OCI-M1 (cell line): ENCODE data around the gene CDC42BPB.

Experiments used
- DNase-seq: peaks from one replicate; lab custom pipeline; 2025; lab: John Stamatoyannopoulos, UW

The CDC42BPB gene

DNA sequence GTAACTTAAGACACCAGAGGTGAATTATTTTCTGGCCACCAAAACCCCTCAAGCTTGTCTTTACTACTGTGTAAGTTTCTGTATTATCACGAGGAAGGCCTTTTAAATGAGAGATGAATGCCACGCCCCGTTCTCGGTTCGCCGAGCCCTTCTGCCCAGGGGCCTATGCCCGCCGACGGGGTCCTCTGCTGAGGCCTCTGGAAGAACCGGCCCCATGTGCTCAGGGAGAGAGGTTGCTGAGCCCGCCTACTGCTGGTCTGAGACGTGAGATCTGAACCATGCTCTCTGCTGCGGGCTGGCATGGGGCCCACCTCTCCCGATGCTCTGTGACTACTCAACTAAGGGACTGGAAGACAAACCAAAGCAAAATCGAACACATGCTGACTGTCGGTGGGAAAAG lies 113.9 kb downstream of the CDC42BPB start:
- DNase-seq, result no peak

DNA sequence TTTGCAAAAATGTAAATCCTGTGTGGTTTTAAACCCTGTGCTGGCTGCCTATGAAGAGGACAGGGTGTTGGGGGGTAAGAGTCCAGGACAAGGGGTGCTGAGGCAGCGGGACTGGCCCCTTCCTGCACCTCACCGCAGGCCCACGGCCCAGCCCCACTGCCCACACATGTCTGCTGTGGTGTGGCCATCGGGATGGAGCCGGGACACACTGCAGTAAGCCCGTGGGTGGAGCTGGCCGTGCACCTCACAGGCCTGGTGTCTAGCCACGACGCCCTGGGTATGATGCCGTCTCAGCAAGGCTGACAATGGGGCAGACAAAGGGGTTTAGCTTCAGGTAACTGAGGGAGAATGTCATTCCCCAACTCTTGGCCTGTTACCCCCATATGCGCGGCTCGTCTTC lies 115.3 kb downstream of the CDC42BPB start:
- no peak for DNase-seq

DNA sequence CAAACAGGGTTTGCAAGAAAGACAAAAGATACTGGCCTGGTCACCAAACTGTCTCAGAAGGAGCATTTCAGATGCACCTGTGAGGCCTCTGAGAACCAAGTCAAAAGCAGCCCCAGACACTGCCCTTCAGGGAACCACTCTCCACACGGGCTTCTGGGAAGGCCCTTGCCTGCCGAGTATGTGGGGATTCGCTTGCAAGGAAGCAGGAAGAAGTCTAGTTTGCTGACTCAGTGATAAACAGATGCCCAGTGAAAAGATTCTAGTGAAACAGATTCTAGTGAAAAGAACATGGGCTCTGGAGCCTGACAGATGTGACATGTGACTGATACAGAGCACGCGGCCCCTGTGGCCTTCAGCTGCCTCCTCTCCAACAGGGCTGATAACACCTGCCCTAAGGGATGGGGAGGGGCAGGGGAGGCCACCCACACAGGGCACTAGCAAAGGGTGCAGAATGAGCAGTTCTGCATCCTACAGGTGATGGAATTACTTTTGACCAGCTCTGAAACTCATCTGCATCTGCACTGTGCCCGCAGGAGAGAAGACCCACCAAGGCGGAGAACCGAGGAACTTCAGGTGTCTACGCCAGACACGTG lies 115.8 kb downstream of the CDC42BPB start:
- peak; percentile 31 for DNase-seq

DNA sequence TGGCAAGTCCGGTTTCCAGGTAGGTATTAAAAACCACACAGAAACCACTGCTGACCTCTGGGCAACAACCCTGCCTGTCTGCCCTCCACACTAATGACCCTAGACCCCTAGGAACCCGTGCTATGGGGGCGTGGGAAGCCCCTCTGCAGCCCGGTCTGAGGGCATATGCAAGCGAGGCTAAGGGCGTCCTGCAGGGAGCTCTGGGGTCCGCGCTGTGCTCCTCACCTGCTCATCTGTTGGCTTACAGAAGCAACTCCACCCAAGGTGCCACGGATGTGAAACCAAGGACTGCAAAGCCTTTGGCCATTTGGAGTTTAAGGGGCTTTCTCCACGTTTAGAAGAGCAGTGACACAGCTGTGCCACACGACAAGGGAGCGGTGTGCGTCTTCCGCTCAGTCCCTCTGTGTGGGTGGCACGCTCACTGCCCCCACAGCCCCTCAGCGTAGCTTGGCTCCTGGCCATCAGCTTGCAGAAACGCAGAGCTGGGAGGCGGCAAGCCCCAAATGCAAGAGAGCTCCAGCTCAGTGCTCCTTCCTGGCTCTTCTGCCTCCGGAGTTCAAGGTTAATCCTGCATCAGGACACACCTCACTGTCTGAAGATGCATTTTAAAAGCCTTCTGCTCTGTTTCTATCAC lies 116.5 kb downstream of the CDC42BPB start:
- DNase-seq, result no peak

DNA sequence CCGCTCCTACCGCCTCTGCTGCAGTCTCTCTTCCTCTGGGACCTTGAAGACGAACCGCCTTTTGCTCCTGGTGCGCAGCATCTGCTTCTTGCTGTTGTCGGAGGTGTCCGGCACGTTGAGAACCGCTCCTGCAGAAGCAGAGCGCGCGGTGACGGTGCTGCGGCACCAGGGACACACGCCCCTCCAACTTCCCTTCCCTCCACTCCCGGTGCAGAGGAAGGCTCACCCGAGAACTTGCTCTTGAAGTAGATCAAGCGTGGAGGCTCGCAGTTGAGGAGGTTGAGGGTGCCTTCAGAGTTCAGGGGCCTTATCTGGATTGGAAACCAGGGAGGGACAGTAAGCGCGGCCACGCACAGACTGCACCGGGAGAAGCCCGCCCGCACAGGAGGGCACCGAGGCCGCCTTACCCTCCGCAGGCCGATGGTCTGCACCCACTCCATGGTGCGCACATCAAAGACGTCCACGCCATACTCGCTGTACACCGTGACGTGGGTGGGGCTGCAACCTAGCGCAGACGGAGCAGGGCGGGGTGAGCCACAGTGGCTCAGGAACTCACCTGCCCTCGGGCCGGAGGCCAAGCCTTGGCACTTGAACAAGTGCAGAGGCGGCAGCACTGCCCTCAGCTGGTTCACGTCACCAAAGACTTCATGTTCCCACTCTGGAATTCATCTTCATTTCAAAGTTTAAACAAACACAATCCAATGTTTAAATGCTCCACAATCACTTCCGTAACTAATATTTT lies 117.4 kb downstream of the CDC42BPB start:
- DNase-seq, result no peak

DNA sequence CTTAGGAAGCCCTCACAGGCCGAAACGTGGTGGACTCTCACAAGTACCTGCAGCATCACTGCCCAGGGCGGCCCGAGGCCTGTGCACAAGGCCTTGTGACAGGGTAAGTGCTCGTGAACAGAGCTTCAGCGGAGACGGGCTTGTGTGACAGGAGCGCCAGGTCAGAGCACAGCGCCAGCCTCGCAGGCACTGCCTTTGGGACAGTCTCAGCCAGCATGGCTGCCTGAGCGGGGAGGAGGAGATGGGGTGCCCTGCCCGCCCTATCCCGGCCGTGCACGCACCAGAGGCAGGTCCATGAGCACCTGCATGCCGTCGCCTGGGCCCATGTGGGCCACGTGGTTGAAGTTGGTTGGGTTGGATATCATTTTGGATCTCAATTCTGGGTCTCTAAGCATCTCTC lies 118.0 kb downstream of the CDC42BPB start:
- no peak for DNase-seq

DNA sequence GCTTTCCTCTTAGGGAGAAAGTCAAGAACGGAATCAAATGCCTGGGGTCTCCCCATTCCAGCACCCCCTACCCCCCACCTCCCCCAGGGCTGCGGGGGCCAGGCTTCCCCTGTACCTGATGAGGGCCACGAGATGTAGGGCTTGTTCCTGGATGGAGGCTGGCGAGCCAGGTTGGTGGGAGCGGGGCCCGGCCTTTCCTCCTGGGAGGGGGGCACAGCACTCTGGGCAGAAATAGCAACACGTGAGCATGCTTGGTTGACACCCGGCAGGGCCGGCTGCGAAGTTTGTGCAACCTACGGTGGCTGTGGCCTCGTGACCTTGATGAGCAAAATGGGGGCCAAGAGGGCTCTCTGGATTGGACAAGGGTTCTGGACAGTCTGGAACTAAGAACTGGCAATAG lies 119.2 kb downstream of the CDC42BPB start:
- no peak for DNase-seq

DNA sequence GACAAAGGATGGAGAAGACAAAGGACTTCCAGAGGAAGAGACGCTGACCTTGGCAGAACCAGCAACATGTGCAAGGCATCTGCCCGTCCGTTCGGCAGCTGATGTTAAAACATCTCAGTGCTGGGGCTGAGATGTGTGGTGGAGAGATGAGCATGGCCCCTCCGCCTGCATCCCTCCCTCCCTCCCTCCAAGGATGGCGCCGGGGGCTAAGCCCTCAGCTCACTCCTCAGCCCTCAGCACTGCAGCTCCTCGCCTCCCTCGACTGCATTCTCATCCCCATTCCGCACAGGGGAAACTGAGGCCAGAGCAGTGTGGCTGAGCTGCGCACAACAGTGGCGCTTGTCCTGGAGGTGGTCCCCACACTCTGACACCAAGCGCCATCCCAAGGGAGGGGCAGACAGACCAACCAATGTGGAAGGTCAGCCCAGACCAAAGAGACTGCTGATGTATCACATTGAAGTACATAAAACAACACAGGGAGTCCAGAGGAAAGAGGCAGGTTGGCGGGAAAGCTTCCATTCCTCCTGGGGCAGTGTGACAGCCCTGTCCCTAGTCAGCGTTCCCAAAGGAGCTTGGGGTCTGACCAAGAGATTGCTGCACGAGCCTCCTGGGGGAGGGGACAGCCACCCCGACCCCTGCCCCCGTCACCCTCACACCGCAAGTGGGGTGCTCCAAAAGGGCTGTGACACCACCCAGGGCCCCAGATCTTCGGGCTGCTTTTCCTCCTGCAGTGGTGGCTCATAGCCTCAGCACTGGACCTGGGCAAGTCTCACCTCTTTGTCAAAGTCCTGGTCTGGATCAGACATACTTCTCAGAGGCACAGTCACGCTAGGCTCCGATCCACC lies 119.8 kb downstream of the CDC42BPB start:
- no peak for DNase-seq

DNA sequence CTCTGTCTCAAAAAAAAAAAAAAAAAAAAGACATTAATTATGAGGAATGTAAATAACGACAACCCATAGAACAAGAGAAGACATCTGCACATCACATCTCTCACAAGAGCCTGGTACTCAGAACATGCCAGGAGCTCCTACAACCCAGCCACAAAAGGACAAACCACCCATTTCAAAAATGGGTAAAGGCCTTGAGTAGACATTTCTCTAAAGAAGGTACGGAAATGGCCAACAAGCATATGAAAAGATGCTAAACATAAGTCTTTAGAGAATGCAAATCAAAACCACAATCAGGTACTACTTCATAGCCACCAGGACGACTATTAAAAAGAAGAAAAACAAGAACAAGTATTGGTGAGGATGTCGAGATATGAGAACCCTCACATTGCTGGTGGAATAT lies 121.6 kb downstream of the CDC42BPB start:
- DNase-seq, result no peak

DNA sequence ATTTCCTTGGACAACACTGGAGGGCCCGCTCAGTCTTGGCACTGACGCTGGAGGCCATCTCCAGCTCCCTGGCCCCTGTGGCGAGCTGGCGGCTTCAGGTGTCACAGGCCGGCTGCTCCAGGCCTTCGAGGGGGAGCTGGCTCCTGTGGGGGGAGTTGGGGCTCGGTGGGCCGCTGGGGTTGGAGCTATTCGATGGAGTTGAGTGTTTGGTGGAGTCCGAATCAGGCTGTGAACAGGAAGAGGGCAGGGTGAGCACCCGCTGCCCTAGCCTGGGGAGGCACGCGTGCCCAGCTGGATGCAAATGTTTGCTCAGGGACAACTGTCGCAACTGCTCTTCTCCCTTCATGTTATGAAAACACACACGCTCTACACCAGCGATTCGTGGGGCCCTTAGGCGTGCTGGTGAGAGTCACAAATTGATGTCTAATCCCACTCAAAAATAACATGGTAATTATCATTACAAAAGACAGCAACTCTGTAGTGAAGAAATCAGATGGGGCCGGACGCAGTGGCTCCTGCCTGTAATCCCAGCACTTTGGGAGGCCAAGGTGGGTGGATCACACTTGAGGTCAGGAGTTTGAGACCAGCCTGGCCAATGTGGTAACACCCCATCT lies 123.6 kb downstream of the CDC42BPB start:
- no peak for DNase-seq

DNA sequence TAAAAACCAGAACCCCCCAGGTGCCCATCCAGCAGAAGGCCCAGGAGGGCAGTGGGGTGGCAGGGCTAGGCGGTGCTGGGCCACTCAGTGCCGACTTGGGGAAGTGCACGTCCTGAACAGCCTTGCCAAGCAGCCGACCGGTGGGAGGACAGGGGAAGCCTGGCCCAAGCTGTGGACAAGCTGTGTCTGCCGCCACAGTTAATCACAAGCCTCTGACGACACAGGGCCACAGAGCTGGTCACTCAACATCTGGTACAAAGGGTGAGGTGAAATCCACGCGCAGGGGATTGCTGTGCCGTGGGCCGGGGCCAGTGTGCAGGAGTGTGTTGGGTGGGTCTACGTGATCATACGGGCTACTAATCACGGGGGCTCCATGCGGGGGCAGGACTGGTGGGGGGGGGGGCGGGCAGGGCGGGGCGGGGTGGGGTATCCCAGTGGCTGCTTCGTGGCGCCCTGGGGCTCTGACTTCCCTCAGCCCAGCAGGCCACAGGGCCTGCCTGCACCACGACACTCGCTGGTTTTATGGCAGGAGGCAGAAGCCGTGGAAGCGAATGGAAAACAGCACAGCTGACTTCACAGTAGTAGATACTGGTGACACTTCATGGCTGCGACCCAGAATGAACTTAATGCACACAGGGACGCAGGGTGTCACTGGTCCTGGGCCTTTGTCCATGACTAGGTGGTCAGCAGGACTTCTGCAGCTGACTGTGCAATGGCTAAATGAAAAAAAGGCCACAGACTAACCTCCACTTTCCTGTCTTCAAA lies 124.7 kb downstream of the CDC42BPB start:
- no peak for DNase-seq

DNA sequence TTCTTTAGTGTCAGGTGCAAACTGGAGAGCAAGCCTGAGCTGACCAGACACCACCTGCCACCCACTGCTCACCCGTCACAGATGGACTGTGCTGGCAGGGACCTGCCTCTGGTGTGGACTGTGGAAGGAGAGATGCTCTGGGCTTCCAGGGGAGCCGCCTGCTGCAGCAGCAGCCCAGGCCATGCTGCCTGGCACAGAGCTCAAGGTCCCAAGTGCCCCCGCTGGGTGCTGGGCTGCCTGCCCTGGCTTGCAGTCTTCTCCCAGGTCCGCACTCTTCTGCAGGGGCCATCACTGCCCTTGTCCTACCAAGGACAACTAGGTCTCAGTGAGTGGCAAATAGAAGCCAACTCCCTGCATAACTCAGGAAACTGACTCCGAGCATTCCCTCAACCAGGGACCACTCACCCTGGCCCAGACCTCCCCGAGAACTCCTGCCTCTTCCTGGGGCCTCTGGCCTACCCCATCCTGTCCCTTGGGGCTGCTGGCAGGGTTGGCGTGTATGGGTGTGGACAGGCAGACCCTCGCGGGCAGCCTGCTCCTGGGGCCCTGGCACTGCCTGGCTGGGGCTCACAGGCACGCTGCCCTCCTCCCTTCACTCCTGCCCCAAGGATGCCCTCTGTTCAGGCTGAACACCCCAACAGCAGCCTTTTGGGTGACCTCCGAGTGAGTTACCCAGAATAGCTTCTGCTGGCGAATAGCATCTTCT lies 125.6 kb downstream of the CDC42BPB start:
- DNase-seq, result no peak

DNA sequence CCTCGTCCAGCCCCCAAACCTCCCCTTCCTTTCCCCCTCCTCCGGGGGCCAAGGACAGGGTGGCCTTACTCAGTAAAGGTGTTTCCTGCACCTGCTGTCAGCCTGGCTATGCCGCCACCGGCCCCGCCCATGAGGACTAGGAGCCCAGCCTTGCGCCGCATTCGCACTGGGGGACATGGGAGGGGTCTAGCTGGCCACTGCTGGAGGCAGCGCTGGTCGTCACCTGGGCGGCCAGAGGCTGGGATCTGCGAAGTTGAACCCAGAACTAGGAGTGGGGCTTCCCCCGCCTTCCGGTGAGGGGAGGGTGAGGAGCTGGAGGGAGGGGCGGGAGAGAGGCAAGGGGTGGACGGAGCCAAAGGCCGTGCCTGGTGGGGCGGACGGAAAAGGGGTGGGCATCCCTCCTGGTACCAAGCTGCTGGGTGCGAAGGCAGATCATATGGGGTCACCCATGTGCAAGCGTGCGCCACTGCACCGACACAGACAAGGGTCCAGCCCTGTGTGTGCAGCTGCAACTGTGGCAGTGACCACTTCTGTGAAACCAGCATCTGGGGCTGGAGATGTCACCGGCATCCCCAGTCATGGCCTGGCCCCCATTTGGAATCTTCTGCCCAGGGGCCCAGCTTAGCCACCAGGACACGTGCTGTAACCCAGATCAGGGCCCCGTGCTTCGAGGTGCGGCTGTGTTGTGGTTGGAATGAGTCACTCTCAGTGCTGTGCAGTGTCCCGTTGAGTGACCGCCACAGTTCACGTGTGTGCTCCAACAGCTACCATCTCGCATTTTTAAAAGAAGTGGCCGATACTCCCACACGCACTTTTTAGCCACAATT lies 126.4 kb downstream of the CDC42BPB start:
- DNase-seq, result peak; percentile 29

DNA sequence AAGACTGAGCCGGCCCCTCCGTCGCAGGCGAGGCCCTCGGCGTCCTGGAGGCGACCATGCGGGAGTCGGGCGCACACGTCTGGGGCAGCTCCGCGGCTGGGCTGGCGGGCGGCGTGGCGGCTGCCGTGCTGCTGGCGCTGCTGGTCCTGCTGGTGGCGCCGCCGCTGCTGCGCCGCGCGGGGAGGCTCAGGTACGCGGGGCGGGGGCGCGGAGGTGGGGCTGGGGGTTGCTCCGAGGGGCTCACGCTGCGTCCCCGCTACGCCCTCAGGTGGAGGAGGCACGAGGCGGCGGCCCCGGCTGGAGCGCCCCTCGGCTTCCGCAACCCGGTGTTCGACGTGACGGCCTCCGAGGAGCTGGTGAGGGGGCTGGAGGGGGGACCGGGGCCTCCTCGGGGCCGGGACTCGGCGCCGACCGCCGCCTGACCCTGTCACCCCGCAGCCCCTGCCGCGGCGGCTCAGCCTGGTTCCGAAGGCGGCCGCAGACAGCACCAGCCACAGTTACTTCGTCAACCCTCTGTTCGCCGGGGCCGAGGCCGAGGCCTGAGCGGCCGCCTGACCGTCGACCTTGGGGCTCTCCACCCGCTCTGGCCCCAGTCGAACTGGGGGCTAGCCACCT lies 127.1 kb downstream of the CDC42BPB start:
- no peak for DNase-seq

DNA sequence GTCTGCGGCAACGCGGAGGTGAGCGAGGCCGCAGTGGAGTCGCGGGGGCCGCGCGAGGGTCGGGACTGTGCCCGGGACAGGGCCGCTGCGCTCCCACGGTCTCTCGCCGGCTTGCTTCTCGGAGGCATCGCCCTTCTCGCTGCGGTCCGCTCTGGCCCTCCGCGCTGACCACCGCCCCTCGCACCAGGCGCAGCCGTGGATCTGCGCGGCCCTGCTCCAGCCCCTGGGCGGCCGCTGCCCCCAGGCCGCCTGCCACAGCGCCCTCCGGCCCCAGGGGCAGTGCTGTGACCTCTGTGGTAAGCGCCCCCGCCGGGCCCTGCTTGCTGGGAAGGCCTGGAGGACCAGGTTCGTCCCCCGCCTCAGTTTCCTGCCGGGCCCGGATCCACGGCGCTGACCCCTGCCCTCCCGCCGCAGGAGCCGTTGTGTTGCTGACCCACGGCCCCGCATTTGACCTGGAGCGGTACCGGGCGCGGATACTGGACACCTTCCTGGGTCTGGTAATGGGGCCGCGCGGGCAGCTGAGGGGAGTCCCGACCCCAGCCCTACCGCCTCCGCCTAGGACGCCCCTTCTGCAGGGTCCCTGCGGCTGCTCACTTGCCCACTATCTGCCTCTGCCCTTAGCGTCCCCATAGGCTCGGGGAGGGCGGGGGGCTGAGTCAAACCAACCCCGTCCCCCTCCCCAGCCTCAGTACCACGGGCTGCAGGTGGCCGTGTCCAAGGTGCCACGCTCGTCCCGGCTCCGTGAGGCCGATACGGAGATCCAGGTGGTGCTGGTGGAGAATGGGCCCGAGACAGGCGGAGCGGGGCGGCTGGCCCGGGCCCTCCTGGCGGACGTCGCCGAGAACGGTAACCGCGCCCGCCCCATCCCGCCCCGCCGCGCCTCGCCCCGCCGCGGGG lies 127.9 kb downstream of the CDC42BPB start:
- no peak for DNase-seq

DNA sequence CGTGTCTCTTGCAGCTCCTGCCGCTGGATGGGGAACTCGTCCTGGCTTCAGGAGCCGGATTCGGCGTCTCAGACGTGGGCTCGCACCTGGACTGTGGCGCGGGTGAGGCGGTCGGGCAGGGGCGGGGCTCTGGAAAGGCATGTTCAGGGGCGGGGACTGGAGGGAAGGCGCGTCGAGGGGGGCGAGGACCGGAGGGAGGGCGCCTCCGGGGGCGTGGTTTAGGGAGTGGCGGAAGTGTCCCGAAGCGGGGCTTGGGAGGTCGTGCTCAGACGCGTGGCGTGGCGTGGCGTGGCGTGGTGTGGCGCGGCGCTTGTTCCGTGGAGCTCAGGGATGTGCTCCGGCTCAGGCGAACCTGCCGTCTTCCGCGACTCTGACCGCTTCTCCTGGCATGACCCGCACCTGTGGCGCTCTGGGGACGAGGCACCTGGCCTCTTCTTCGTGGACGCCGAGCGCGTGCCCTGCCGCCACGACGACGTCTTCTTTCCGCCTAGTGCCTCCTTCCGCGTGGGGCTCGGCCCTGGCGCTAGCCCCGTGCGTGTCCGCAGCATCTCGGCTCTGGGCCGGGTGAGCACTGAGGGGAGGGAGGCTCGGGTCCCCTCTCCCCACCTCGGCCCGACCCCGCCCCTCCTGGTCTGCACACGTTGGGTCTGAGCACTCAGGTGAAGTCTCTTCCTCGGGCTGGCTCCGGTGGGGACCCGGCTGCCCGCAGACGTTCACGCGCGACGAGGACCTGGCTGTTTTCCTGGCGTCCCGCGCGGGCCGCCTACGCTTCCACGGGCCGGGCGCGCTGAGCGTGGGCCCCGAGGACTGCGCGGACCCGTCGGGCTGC lies 128.7 kb downstream of the CDC42BPB start:
- DNase-seq, result peak; percentile 10

DNA sequence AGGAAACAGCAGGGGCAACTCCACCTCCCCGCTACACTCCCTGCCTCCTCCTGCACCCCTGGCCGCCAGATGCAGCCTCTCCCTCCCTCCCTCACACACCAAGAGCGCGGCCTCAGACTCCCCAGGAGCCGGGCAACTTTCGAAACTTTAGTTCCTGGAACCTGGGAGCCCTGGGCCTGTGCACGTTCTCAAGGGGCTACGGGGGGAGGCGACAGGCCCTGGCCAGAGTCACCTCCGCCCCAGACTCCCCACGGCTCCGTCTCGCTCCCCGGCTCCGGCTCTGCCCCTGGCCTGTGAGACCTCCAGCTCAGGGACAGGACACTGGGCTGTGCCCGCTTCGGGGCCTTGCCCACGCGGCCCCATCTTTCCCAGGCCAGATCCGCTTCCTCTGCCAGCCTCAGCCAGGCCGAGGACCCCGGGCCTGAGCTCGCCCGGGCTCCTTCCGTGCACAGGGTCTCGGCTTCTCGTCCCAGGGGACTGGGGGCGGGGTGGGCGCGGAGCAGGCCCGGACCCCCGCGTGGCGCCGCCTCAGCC lies 129.4 kb downstream of the CDC42BPB start:
- no peak for DNase-seq
